H9 (cell line): ENCODE results near the gene FHL2. TPM values are rescaled to one million over a fixed set of nuclear protein-coding genes. Genes with fewer than 3 reads are reported as not detected.

ENCODE experiments used
- DNase-seq: peaks from one replicate; pipeline ENCODE4 v3.0.0-alpha.2; 2017
- H2AFZ ChIP-seq: one replicate; pipeline ENCODE4 v1.6.1; 2013; ENCODE audit warnings: mild to moderate bottlenecking, low read length, control low read depth, moderate library complexity
- H2AK5ac ChIP-seq: 2 replicates; pipeline ENCODE4 v1.6.1; 2013; ENCODE audit warnings: low read length, control low read depth, mixed read lengths; ENCODE audit not compliant: insufficient read length
- H2BK120ac ChIP-seq: one replicate; pipeline ENCODE4 v1.6.1; 2013; ENCODE audit warnings: low read depth, mild to moderate bottlenecking, low read length, control low read depth, inconsistent platforms; ENCODE audit not compliant: poor library complexity, severe bottlenecking
- H2BK12ac ChIP-seq: 2 replicates; pipeline ENCODE4 v1.6.1; 2013; ENCODE audit warnings: low read length, control low read depth, mixed read lengths, low read depth; ENCODE audit not compliant: insufficient read length
- H2BK15ac ChIP-seq: 2 replicates; pipeline ENCODE4 v1.6.1; 2013; ENCODE audit warnings: low read depth, low read length, control low read depth
- H2BK20ac ChIP-seq: one replicate; pipeline ENCODE4 v1.6.1; 2013; ENCODE audit warnings: low read depth, mild to moderate bottlenecking, low read length, control low read depth, inconsistent platforms; ENCODE audit not compliant: poor library complexity, severe bottlenecking
- H2BK5ac ChIP-seq: 2 replicates; pipeline ENCODE4 v1.6.1; 2013; ENCODE audit warnings: low read length, control low read depth, mixed read lengths; ENCODE audit not compliant: insufficient read length
- H3K14ac ChIP-seq: 2 replicates; pipeline ENCODE4 v1.6.1; 2013; ENCODE audit warnings: low read length, control low read depth; ENCODE audit not compliant: insufficient read depth
- H3K18ac ChIP-seq: 2 replicates; pipeline ENCODE4 v1.6.1; 2013; ENCODE audit warnings: low read depth, mild to moderate bottlenecking, mixed read lengths, low read length, control low read depth; ENCODE audit not compliant: insufficient read length
- H3K23ac ChIP-seq: 2 replicates; pipeline ENCODE4 v1.6.1; 2013; ENCODE audit warnings: low read length, control low read depth, mixed read lengths, low read depth; ENCODE audit not compliant: insufficient read length
- H3K23me2 ChIP-seq: 2 replicates; pipeline ENCODE4 v1.6.1; 2013; ENCODE audit warnings: low read depth, mild to moderate bottlenecking, mixed read lengths, low read length, control low read depth; ENCODE audit not compliant: insufficient read length, poor library complexity, severe bottlenecking
- H3K27ac ChIP-seq: 2 replicates; pipeline ENCODE4 v1.5.1; 2013; ENCODE audit warnings: low read length, control low read depth, mixed read lengths, low read depth; ENCODE audit not compliant: insufficient read length
- H3K27me3 ChIP-seq: 2 replicates; pipeline ENCODE4 v1.6.1; 2013; ENCODE audit warnings: low read length, control low read depth, inconsistent platforms; ENCODE audit not compliant: insufficient read depth
- H3K4ac ChIP-seq: 2 replicates; pipeline ENCODE4 v1.6.1; 2013; ENCODE audit warnings: low read depth, mild to moderate bottlenecking, control low read depth, inconsistent platforms, low read length, moderate library complexity
- H3K4me1 ChIP-seq: 2 replicates; pipeline ENCODE4 v1.6.1; 2013; ENCODE audit warnings: low read length, control low read depth, inconsistent platforms; ENCODE audit not compliant: insufficient read depth
- H3K4me2 ChIP-seq: 2 replicates; pipeline ENCODE4 v1.6.1; 2013; ENCODE audit warnings: low read length, control low read depth, mixed read lengths; ENCODE audit not compliant: insufficient read length, insufficient read depth
- H3K56ac ChIP-seq: 2 replicates; pipeline ENCODE4 v1.6.1; 2013; ENCODE audit warnings: low read depth, mild to moderate bottlenecking, mixed read lengths, low read length, control low read depth; ENCODE audit not compliant: insufficient read length
- H3K79me1 ChIP-seq: 2 replicates; pipeline ENCODE4 v1.6.1; 2013; ENCODE audit warnings: low read depth, mild to moderate bottlenecking, moderate library complexity, low read length, control low read depth, inconsistent platforms; ENCODE audit not compliant: insufficient read depth, poor library complexity, severe bottlenecking
- H3K79me2 ChIP-seq: 2 replicates; pipeline ENCODE4 v1.6.1; 2013; ENCODE audit warnings: low read length, control low read depth, inconsistent platforms; ENCODE audit not compliant: insufficient read depth
- H3K9ac ChIP-seq: 2 replicates; pipeline ENCODE4 v1.6.1; 2013; ENCODE audit warnings: low read length, control low read depth, mixed read lengths; ENCODE audit not compliant: insufficient read length; ENCODE audit errors: extremely low read depth
- H3K9me3 ChIP-seq: one replicate; pipeline ENCODE4 v1.6.1; 2013; ENCODE audit warnings: low read depth, low read length, inconsistent platforms; ENCODE audit not compliant: control insufficient read depth
- H3T11ph ChIP-seq: one replicate; pipeline ENCODE4 v1.6.1; 2013; ENCODE audit warnings: mild to moderate bottlenecking, low read length, control low read depth, inconsistent platforms
- H4K20me1 ChIP-seq: one replicate; pipeline ENCODE4 v1.6.1; 2013; ENCODE audit not compliant: control insufficient read depth, insufficient read length, insufficient read depth
- H4K5ac ChIP-seq: 2 replicates; pipeline ENCODE4 v1.6.1; 2013; ENCODE audit warnings: low read depth, mild to moderate bottlenecking, mixed read lengths, low read length, control low read depth; ENCODE audit not compliant: insufficient read length
- H4K8ac ChIP-seq: replicated peaks from 2 replicates; pipeline ENCODE4 v1.6.1; 2013; ENCODE audit warnings: low read length, control low read depth, mixed read lengths, low read depth; ENCODE audit not compliant: insufficient read length
- H4K91ac ChIP-seq: 2 replicates; pipeline ENCODE4 v1.6.1; 2013; ENCODE audit warnings: low read depth, mild to moderate bottlenecking, moderate library complexity, mixed read lengths, low read length, control low read depth; ENCODE audit not compliant: insufficient read length
- H3K27ac Mint-ChIP-seq, 3 experiments: 2 replicates in 2 of 3; 3 replicates in 1 of 3; pipeline ENCODE4 v1.8.0; 2020 to 2021; ENCODE audit warnings: mixed read lengths in 3 of 3, mild to moderate bottlenecking in 1 of 3, moderate library complexity in 1 of 3
- H3K27me3 Mint-ChIP-seq: 2 replicates; pipeline ENCODE4 v1.8.0; 2021; ENCODE audit warnings: low read depth, mild to moderate bottlenecking, moderate library complexity, mixed read lengths
- H3K36me3 Mint-ChIP-seq, 3 experiments: 2 replicates in 2 of 3; 3 replicates in 1 of 3; pipeline ENCODE4 v1.8.0; 2020 to 2021; ENCODE audit warnings: low read depth in 3 of 3, mixed read lengths in 3 of 3; ENCODE audit not compliant: insufficient read depth in 1 of 3
- H3K4me1 Mint-ChIP-seq, 2 experiments: 2 replicates each; pipeline ENCODE4 v1.8.0; 2020; ENCODE audit warnings: mixed read lengths in 2 of 2
- H3K4me3 Mint-ChIP-seq, 2 experiments: 2 replicates in 1 of 2; 3 replicates in 1 of 2; pipeline ENCODE4 v1.8.0; 2020 to 2021; ENCODE audit warnings: mild to moderate bottlenecking in 2 of 2, mixed read lengths in 2 of 2, moderate library complexity in 1 of 2
- H3K9me3 Mint-ChIP-seq, 2 experiments: 2 replicates in 1 of 2; 3 replicates in 1 of 2; pipeline ENCODE4 v1.8.0; 2020; ENCODE audit warnings: mild to moderate bottlenecking in 2 of 2, mixed read lengths in 2 of 2, moderate library complexity in 1 of 2
- WGBS: extraction: QIAGEN DNeasy Blood & Tissue Kit; methylation state at CpG from one replicate; pipeline ENCODE4 v1.1.7; 2013; ENCODE audit warnings: missing lambda C conversion rate, low lambda C conversion rate, mixed read lengths; ENCODE audit not compliant: insufficient read length; ENCODE audit errors: extremely low coverage; 5-methylcytosine and 5-hydroxymethylcytosine counted together
- total RNA-seq: library from RNA; stranded (reverse); gene quantifications from 2 replicates; pipeline ENCODE4 v1.2.1, GENCODE V29; 2021
- TF ChIP-seq, protein P1 (sequence below): fragments of 200-600 bp; sonication (generic); conservative IDR thresholded peaks from 3 replicates; pipeline ENCODE4 v1.8.0; 2021; ENCODE audit warnings: antibody characterized with exemption, mild to moderate bottlenecking

FHL2 gene
- total RNA-seq, 1 experiment from 2014 or later: 34.9 TPM

DNA sequence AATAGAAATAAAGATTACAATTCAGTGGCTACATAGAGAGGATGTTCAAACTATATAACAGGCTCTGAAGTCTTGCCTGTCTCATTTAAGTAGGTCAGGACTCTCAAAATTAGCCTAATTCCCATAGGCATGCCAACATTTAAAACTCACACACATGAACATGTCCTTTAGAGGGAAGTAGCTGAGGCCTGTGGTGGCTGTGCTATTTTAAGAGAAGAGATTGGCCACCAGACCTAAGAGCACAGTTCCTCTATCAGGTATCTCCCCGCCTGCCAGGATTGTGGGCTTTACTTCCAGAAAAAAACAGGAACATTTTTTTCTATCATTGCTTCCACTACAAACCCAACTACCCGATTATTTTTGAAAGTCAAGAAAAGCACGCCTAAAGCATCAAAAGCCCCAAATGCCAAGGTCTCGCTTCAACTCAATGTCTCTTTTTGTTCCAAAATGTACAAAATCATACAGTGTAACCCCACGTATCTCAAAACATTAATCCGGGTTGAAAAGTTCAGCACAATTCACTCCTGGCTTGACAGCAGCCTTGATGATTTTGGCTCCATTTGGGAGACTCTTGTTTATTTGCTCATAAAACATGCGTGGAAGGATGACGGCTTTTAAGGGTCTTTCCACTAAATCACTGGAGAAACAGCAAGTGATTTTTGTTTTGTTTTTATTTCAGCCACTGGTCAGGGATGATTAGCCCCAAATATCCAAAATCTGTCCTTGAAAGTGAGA is 15.3 kb downstream of the FHL2 start:
- Mint-ChIP-seq H3K4me1 (no peaks in the 10 kb centered on the region), H3K36me3 (peaks cover 7 to 57% (median 44%) of the 10 kb centered on the region in 3 experiments), H3K4me3 (no peak overlapping the region), H3K9me3 (no peaks in the 10 kb centered on the region), H3K27me3 (no peaks in the 10 kb centered on the region; the same call in none of the 2 replicates), H3K27ac (no peak overlapping the region)
- Histone ChIP-seq H3K4me1 (no peaks in the 10 kb centered on the region), H3K4me2 (no peak overlapping the region), H2AK5ac (no peak overlapping the region), H2BK15ac (no peak overlapping the region), H2BK5ac (no peak overlapping the region), H3K56ac (no peak overlapping the region), H4K91ac (no peak overlapping the region), H3K23ac (no peak overlapping the region), H4K20me1 (no peaks in the 10 kb centered on the region), H3K23me2 (no peaks in the 10 kb centered on the region), H2BK12ac (no peak overlapping the region), H2BK20ac (no peak overlapping the region), H3T11ph (no peak overlapping the region), H4K8ac (no peak overlapping the region), H3K79me1 (no peaks in the 10 kb centered on the region), H3K14ac (no peak overlapping the region), H3K18ac (no peak overlapping the region), H3K27me3 (no peaks in the 10 kb centered on the region), H2BK120ac (no peak overlapping the region), H3K79me2 (no peaks in the 10 kb centered on the region), H3K4ac (no peak overlapping the region), H3K9me3 (no peaks in the 10 kb centered on the region), H3K9ac (no peak overlapping the region), H4K5ac (no peak overlapping the region), H3K27ac (no peak overlapping the region), H2AFZ (no peak overlapping the region)
- no CpG with 5 or more reads among the region's 8 CpGs for WGBS
- DNase-seq: no peak
- TF ChIP-seq, protein P1, sequence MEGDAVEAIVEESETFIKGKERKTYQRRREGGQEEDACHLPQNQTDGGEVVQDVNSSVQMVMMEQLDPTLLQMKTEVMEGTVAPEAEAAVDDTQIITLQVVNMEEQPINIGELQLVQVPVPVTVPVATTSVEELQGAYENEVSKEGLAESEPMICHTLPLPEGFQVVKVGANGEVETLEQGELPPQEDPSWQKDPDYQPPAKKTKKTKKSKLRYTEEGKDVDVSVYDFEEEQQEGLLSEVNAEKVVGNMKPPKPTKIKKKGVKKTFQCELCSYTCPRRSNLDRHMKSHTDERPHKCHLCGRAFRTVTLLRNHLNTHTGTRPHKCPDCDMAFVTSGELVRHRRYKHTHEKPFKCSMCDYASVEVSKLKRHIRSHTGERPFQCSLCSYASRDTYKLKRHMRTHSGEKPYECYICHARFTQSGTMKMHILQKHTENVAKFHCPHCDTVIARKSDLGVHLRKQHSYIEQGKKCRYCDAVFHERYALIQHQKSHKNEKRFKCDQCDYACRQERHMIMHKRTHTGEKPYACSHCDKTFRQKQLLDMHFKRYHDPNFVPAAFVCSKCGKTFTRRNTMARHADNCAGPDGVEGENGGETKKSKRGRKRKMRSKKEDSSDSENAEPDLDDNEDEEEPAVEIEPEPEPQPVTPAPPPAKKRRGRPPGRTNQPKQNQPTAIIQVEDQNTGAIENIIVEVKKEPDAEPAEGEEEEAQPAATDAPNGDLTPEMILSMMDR: no peak
